Mesenchymal stem cell (in vitro differentiated cells and primary cell): Measurements from ENCODE around the gene FBRSL1.

Experiments used
- DNase-seq: peaks from one replicate; pipeline ENCODE4 v3.0.0-alpha.2; 2013
- H2AFZ ChIP-seq: one replicate; pipeline ENCODE4 v1.6.1; 2013; ENCODE audit warnings: low read depth, mild to moderate bottlenecking, control low read depth, inconsistent platforms, low read length, moderate library complexity
- H2AK5ac ChIP-seq: 2 replicates; pipeline ENCODE4 v1.6.1; 2013; ENCODE audit warnings: low read length, moderate library complexity, mild to moderate bottlenecking, inconsistent platforms; ENCODE audit not compliant: severe bottlenecking
- H2BK120ac ChIP-seq: one replicate; pipeline ENCODE4 v1.6.1; 2013; ENCODE audit warnings: low read depth, mild to moderate bottlenecking, inconsistent platforms, low read length, moderate library complexity
- H2BK12ac ChIP-seq, 2 experiments: one replicate each; pipeline ENCODE4 v1.6.1; 2013; ENCODE audit warnings: inconsistent platforms in 2 of 2, low read length in 2 of 2, mild to moderate bottlenecking in 2 of 2, moderate library complexity in 2 of 2, control low read depth in 1 of 2
- H2BK15ac ChIP-seq: one replicate; pipeline ENCODE4 v1.6.1; 2013; ENCODE audit warnings: mild to moderate bottlenecking, low read depth, inconsistent platforms; ENCODE audit not compliant: poor library complexity, severe bottlenecking
- H2BK5ac ChIP-seq: 2 replicates; pipeline ENCODE4 v1.6.1; 2013; ENCODE audit warnings: low read depth, mild to moderate bottlenecking, low read length, control low read depth, inconsistent platforms; ENCODE audit not compliant: poor library complexity, severe bottlenecking
- H3K14ac ChIP-seq, 2 experiments: one replicate each; pipeline ENCODE4 v1.6.1; 2013; ENCODE audit warnings: inconsistent platforms in 2 of 2, low read length in 2 of 2, control low read depth in 1 of 2, mild to moderate bottlenecking in 1 of 2, moderate library complexity in 1 of 2
- H3K18ac ChIP-seq, 2 experiments: one replicate each; pipeline ENCODE4 v1.6.1; 2013; ENCODE audit warnings: inconsistent platforms in 2 of 2, low read length in 2 of 2, control low read depth in 1 of 2, low read depth in 1 of 2, mild to moderate bottlenecking in 1 of 2
- H3K23ac ChIP-seq, 2 experiments: one replicate each; pipeline ENCODE4 v1.6.1; 2013; ENCODE audit warnings: inconsistent platforms in 2 of 2, low read length in 2 of 2, mild to moderate bottlenecking in 2 of 2, moderate library complexity in 2 of 2, control low read depth in 1 of 2
- H3K27ac ChIP-seq: 2 replicates; pipeline ENCODE4 v1.5.1; 2013; ENCODE audit warnings: mild to moderate bottlenecking, moderate library complexity, low read length, control low read depth, inconsistent platforms; ENCODE audit not compliant: poor library complexity, severe bottlenecking
- H3K27me3 ChIP-seq, 2 experiments: 2 replicates each; pipeline versions ENCODE4 v1.6.1 to v1.7.0; 2013; ENCODE audit warnings: low read length in 2 of 2, mild to moderate bottlenecking in 2 of 2, moderate library complexity in 2 of 2, control low read depth in 1 of 2, inconsistent platforms in 1 of 2; ENCODE audit not compliant: control insufficient read depth in 1 of 2, insufficient read depth in 1 of 2
- H3K36me3 ChIP-seq, 2 experiments: 2 replicates each; pipeline versions ENCODE4 v1.6.1 to v1.7.0; 2013; ENCODE audit warnings: low read length in 2 of 2, control low read depth in 1 of 2, inconsistent platforms in 1 of 2, low read depth in 1 of 2, mild to moderate bottlenecking in 1 of 2; ENCODE audit not compliant: insufficient read depth in 2 of 2, control insufficient read depth in 1 of 2
- H3K4ac ChIP-seq, 2 experiments: one replicate each; pipeline ENCODE4 v1.6.1; 2013; ENCODE audit warnings: inconsistent platforms in 2 of 2, low read length in 2 of 2, mild to moderate bottlenecking in 2 of 2, moderate library complexity in 2 of 2, control low read depth in 1 of 2, low read depth in 1 of 2
- H3K4me1 ChIP-seq: 2 replicates; pipeline ENCODE4 v1.6.1; 2013; ENCODE audit warnings: low read depth, low read length, control low read depth; ENCODE audit not compliant: control insufficient read depth, insufficient read depth
- H3K4me2 ChIP-seq: 2 replicates; pipeline ENCODE4 v1.6.1; 2013; ENCODE audit warnings: low read length, mild to moderate bottlenecking, inconsistent platforms; ENCODE audit not compliant: poor library complexity, severe bottlenecking
- H3K4me3 ChIP-seq, 2 experiments: 2 replicates each; pipeline versions ENCODE4 v1.5.1 to v1.7.0; 2013; ENCODE audit warnings: low read length in 2 of 2, mild to moderate bottlenecking in 2 of 2, control low read depth in 1 of 2, low read depth in 1 of 2; ENCODE audit not compliant: insufficient read depth in 1 of 2
- H3K79me1 ChIP-seq: replicated peaks from 2 replicates; pipeline ENCODE4 v1.6.1; 2013; ENCODE audit warnings: mild to moderate bottlenecking, control low read depth, low read length, inconsistent platforms; ENCODE audit not compliant: poor library complexity, severe bottlenecking
- H3K9ac ChIP-seq: 2 replicates; pipeline ENCODE4 v1.7.0; 2013; ENCODE audit warnings: mild to moderate bottlenecking, low read length, moderate library complexity
- H3K9me3 ChIP-seq: 2 replicates; pipeline ENCODE4 v1.7.0; 2013; ENCODE audit warnings: mild to moderate bottlenecking, low read length; ENCODE audit not compliant: control insufficient read depth
- H4K8ac ChIP-seq: one replicate; pipeline ENCODE4 v1.6.1; 2013; ENCODE audit warnings: inconsistent platforms, mild to moderate bottlenecking, low read length, moderate library complexity
- H4K91ac ChIP-seq: one replicate; pipeline ENCODE4 v1.6.1; 2013; ENCODE audit warnings: mild to moderate bottlenecking, low read length, inconsistent platforms
- WGBS: methylation state at CpG from one replicate; pipeline ENCODE4 v1.1.7; 2013; ENCODE audit warnings: mixed read lengths; 5-methylcytosine and 5-hydroxymethylcytosine counted together

Gene FBRSL1

DNA sequence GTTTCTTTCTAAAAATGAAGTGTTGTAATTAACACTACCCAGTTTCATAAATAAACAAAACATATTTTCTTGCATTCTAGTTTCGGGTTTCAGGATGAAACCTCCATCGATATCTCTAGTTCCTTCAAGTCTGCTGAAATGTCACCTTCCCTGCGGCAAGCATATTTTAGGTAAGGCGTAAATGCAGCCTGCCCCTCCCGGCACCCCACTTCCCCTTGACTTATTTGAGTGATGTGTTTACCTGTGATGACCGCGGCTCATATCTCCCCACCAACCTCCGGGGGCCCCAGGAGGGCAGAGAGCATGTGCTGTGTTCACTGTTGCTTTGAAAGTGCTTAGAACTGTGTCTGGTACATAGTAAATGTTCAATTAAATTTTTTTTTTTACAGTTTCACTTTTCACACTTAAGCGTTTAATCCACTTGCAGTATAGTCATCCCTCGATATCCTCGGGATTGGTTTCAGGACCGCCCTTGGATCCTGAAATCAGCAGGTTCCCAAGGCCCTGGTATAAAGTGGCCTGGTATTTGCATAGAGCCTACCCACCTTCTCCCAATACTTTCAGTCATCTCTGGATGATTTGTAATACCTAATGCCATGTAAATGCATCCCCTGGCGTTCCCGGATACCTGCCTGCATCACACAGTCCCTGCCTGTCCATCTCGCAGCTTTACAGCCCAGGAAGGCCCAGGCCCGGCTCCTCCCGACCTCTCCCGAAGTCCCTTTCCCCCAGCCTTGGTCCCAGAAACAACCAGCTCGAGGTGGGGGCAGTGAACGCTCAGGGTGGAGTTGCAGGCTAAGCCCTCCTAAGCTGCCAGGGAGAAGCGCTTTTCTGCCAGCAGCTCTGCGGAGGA is 40.2 kb upstream of the FBRSL1 start:
- Histone ChIP-seq H2AK5ac (no peak overlapping the region), H3K27me3 (peaks cover 25 to 68% of the 10 kb centered on the region in 2 experiments), H3K4me3 (no peak overlapping the region), H3K4me2 (no peak overlapping the region), H3K18ac (no peak overlapping the region), H2BK15ac (no peak overlapping the region), H2BK5ac (no peak overlapping the region), H3K9me3 (no peaks in the 10 kb centered on the region), H4K8ac (no peak overlapping the region), H3K4me1 (no peaks in the 10 kb centered on the region), H2BK120ac (no peak overlapping the region), H3K23ac (no peak overlapping the region), H3K79me1 (no peaks in the 10 kb centered on the region), H3K36me3 (no peaks in the 10 kb centered on the region), H2BK12ac (no peak overlapping the region), H3K27ac (no peak overlapping the region), H3K14ac (no peak overlapping the region), H3K9ac (no peak overlapping the region), H2AFZ (no peak overlapping the region), H3K4ac (no peak overlapping the region), H4K91ac (no peak overlapping the region)
- WGBS: 86% methylated on average over 21 of the region's 22 CpGs
- no peak for DNase-seq

DNA sequence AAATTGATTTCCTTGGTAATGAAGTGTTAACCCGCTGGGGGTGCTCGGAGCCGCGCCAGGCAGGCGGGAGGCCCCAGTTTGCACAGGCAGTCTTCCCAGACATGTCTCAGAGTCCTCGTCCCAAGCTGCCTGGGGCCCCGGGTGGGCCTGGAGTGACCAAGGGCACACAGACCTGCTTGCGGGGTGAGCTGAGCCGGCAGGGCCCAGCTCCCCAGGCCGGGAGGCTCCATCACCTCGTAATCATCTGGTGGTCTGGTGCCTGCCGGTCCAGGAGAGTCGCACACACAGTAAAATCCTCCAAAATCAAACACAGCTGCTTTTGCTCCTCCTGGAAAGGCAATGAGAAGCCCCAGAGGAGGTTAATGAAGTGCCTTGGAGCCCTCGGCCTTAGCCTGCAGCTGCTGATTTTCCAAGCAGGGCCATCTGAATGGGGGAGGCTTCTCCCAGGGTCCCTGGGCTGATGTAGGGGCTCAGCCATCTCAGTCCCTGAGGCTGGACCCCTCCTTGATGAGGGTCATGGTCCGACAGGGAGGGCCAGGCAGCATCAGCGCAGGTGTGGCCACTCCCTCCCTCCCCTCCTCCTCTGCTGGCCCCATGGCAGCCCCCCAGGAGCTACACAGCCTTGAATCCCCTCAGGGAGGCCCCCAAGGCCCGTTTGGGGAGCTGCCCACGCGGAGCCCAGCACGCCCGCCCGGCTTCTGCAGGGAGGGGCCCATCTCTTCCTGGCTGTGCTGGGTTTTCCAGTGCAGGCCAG is 39.4 kb upstream of the FBRSL1 start:
- Histone ChIP-seq H3K18ac (no peak overlapping the region), H3K4me3 (no peak overlapping the region), H2BK120ac (no peak overlapping the region), H3K36me3 (no peaks in the 10 kb centered on the region), H3K9me3 (no peaks in the 10 kb centered on the region), H4K8ac (no peak overlapping the region), H3K4ac (no peak overlapping the region), H3K9ac (no peak overlapping the region), H4K91ac (no peak overlapping the region), H2AFZ (no peak overlapping the region), H2BK5ac (no peak overlapping the region), H3K23ac (no peak overlapping the region), H2AK5ac (no peak overlapping the region), H3K27me3 (peaks cover 23 to 74% of the 10 kb centered on the region in 2 experiments), H2BK12ac (no peak overlapping the region), H3K4me1 (peaks cover 2% of the 10 kb centered on the region), H3K14ac (no peak overlapping the region), H2BK15ac (no peak overlapping the region), H3K79me1 (no peaks in the 10 kb centered on the region), H3K27ac (no peak overlapping the region), H3K4me2 (no peak overlapping the region)
- WGBS: 82% methylated on average over 22 of the region's 22 CpGs
- DNase-seq: no peak

DNA sequence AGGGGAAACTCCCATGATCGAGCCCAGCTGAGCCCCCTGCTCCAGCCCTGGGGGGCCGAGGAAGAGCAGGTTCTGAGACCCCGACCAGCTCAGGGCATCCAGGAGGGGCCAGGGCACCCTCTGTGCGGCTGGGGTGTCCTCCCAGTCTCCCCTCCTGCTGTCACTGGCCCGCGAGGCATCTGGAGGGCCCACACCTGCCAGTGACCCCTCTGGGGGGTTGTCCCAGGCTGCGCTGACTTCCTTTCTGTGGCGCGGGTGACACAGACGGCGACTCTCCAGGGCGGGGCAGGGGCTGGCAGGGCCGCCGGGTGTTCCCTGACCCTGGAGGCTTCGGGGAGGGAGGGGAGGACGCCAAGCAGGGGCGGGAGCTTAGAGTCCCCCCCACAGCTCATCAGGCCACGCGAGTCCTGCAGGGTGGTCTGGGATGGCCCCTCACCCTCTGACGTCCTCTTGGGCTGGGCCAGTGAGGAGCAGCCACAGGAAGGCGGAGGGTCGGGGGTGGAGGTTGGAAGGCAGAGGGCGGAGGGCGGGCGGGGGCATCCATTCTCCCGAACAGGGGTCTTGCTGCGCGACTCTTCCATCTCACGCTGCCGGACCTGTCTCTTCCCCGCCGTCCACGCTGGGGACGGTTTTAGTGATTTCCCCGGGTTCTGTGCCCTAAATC is 38.6 kb upstream of the FBRSL1 start:
- no peak overlapping the region for H3K14ac ChIP-seq
- H2BK12ac ChIP-seq: no peak overlapping the region
- H3K4me1 ChIP-seq: peaks cover 3% of the 10 kb centered on the region
- no peaks in the 10 kb centered on the region for H3K36me3 ChIP-seq
- no peak overlapping the region for H3K4me3 ChIP-seq
- no peak overlapping the region for H3K18ac ChIP-seq
- no peak overlapping the region for H2BK120ac ChIP-seq
- no peak overlapping the region for H3K9ac ChIP-seq
- WGBS: 85% methylated on average over 35 of the region's 35 CpGs
- no peak overlapping the region for H3K23ac ChIP-seq
- H3K27me3 ChIP-seq: peaks cover 23 to 73% of the 10 kb centered on the region in 2 experiments
- no peak overlapping the region for H2AFZ ChIP-seq
- no peak for DNase-seq
- no peak overlapping the region for H2BK5ac ChIP-seq
- no peak overlapping the region for H3K4me2 ChIP-seq
- H2BK15ac ChIP-seq: no peak overlapping the region
- H3K79me1 ChIP-seq: no peaks in the 10 kb centered on the region
- H3K4ac ChIP-seq: no peak overlapping the region
- no peak overlapping the region for H3K27ac ChIP-seq
- no peaks in the 10 kb centered on the region for H3K9me3 ChIP-seq
- no peak overlapping the region for H4K8ac ChIP-seq
- H4K91ac ChIP-seq: no peak overlapping the region
- H2AK5ac ChIP-seq: no peak overlapping the region

DNA sequence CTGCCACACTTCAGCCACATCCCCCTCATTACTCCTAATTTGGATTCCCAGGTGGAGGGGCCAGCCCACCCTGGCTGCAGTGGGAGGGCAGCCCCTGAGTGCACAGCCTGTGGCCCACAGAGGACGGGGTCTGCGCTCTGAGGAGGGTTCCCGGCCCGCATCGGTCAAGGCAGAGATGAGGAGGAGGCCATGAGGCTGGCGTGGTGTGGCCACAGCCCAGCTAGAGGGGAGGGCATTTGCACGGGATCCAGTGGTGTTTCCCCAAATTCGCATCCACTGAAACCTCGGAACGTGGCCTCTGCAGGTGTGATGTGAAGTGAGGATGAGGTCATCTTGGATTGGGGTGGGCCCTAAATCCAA is 38.1 kb upstream of the FBRSL1 start:
- no peak overlapping the region for H3K9ac ChIP-seq
- 87% methylated on average over 10 of the region's 10 CpGs for WGBS

More for the DNA sequence above, 38.1 kb upstream of the FBRSL1 start:
- Histone ChIP-seq H2BK15ac (no peak overlapping the region), H3K36me3 (no peaks in the 10 kb centered on the region), H3K14ac (no peak overlapping the region), H3K27me3 (peaks cover 23 to 78% of the 10 kb centered on the region in 2 experiments), H3K4me3 (no peak overlapping the region), H2BK12ac (no peak overlapping the region), H3K9me3 (no peaks in the 10 kb centered on the region), H2AFZ (no peak overlapping the region), H2BK120ac (no peak overlapping the region), H3K23ac (no peak overlapping the region), H4K91ac (no peak overlapping the region), H4K8ac (no peak overlapping the region), H3K27ac (no peak overlapping the region), H3K4me2 (no peak overlapping the region), H3K4me1 (peaks cover 3% of the 10 kb centered on the region), H3K4ac (no peak overlapping the region), H2BK5ac (no peak overlapping the region), H2AK5ac (no peak overlapping the region), H3K18ac (no peak overlapping the region), H3K79me1 (no peaks in the 10 kb centered on the region)
- no peak for DNase-seq
